NCI-H82 treated with DMSO at 0.1 percent for 48 hours (cell line): ENCODE results near the gene LRCH4.

Experiments used
- DNase-seq: peaks from one replicate; lab custom pipeline; 2025; ENCODE audit not compliant: unreplicated experiment; lab: John Stamatoyannopoulos, UW

Gene LRCH4

DNA sequence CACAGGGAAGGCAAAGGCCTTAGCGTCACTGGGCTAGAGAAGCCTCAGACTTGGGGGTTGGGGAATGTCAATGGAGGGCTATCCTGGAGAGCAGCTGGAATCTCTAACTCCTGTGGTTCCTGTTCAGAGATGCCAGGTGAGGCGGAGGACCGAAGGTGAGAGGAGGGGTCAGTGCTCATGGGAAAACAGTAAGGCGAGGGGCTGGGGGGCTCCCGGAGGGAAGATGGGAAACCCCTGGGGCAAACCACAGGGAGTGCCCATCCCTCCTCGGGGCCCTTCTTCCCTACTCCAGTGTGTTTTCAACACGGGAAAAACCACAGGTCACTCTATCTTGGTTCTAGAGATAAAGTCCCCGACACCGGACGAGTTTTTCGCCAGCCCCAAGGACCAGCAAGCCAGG, 3.3 kb downstream of the LRCH4 start:
- DNase-seq: no peak

GRCh38 chr7:100582041-100582579, 3.8 kb downstream of the LRCH4 start:
- no peak for DNase-seq

GRCh38 chr7:100580466-100581283, 5.3 kb downstream of the LRCH4 start:
- DNase-seq: no peak

DNA sequence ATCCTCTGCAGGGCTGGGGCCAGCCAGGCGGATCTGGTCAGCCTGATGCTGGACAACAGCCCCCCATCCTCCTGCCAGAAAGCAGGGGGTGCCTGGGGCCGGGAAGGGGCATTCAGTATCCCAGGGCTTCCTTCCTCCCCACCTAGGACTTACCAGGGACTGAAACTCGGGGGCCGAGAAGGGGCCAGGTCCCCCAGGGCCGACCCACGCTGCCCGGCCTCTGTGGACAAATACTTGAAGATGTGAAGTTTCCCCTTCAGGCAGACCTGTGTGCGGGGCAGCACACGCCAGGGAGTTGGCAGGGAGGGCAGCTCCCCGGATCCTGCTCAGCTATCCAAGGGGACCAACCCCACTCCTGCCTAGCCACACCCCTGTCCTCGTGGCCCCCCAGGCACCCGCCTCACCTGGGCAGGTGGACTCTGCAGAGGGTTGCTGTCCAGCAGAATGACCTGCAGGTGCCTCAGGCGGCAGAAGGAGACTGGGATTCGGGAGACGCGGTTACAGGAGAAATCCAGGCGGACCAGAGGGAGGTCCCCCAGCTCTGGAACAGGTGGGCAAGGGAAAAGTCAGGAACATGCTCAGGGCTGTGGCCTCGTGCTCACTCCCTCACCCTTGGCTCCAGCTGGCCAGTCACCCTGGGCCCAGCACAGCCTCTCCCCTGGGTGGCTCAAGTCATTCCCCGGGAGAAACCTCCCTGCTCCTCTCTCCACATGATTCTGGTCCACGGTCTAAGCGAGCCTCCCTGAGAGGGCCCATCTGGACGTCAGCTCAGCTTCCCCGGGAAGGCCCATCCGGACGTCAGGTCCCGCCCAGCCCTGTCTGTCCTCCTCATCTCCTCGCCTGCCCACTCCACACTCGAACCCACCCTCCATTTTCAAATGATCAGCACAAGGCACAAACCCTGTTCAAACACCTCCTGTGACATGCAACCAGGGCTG, 7.4 kb downstream of the LRCH4 start:
- no peak for DNase-seq

GRCh38 chr7:100577507-100577906, 8.4 kb downstream of the LRCH4 start:
- no peak for DNase-seq

DNA sequence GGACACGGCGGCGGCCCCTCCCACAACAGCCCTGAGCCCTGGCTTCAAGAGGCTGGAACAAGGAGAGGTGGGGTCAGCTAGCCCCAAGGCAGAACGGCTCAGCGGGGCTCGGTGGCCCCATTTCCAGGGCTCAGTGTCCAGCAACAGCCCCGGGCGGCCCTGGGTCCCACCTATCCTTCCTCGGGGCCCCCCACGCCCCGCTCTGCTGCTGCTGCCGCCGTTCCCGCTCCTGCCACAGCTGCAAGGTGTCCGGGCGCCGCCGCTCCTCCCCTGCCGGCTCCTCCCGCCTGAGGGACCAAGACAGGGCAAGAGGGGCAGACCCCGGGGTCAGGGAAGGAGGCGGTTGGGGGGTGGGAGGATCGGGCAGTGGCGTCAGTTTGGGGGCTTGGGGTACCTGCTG, 8.8 kb downstream of the LRCH4 start:
- no peak for DNase-seq

DNA sequence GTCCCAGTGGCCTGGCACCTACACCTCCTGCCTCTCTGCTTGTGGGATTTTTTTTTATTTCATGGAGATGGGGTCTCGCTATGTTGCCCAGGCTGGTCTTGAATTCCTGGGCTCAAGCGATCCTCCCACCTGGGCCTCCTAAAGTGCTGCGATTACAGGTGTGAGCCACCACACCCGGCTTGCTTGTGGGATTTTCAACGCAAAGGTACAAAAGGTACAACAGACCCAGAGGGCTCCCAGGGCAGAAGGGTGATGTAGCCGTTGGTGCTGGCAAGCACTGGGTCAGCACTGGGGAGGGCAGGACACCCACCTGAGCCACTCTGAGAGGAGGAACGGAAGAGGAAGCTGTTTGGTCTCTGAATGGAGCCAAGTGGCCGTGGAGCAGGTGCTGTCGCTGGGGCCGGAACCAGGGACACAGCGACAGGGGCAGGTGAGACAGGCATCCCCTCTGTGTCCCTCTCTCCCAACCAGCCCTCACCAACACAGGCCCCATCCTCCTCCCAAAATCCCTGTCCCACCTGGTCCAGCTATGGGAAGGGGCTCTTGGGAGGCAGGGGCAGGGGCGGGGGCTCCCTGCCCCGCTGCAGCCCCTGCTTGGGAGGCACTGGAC, 9.4 kb downstream of the LRCH4 start:
- no peak for DNase-seq

DNA sequence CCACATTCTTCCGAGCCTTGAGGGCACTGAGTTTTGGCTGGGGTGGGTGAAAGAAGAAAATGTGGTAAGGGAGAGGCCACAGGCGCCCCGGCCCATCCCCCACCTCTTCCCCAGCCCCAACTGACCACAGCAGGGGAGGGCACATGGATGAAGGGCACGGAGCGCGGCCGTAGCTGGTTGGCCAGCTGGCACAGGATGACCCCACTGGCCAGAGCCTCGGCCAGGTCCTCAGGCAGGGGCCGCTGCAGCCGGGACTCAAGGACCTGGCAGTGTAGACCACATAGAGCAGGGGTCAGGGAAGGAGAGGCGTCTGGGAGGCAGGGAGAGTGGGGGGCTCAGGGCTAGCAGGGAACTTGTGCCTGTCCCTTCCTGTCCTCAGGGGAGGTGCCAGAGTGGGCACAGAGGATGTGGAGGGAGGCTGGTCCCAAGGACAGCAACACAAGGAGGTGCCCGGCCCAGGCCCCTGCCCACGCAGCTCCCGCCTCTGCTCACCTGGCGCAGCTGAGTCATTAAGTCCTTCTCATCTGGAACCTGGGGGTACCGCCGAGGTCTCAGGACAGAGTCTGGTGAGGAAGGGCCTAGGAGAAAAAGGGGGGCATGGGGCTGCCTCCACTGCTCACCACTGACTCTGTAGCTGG, 10.1 kb downstream of the LRCH4 start:
- DNase-seq: no peak

- DNase-seq: no peak
These were observed 10.7 kb downstream of the LRCH4 start for GRCh38 chr7:100575206-100575631.

DNA sequence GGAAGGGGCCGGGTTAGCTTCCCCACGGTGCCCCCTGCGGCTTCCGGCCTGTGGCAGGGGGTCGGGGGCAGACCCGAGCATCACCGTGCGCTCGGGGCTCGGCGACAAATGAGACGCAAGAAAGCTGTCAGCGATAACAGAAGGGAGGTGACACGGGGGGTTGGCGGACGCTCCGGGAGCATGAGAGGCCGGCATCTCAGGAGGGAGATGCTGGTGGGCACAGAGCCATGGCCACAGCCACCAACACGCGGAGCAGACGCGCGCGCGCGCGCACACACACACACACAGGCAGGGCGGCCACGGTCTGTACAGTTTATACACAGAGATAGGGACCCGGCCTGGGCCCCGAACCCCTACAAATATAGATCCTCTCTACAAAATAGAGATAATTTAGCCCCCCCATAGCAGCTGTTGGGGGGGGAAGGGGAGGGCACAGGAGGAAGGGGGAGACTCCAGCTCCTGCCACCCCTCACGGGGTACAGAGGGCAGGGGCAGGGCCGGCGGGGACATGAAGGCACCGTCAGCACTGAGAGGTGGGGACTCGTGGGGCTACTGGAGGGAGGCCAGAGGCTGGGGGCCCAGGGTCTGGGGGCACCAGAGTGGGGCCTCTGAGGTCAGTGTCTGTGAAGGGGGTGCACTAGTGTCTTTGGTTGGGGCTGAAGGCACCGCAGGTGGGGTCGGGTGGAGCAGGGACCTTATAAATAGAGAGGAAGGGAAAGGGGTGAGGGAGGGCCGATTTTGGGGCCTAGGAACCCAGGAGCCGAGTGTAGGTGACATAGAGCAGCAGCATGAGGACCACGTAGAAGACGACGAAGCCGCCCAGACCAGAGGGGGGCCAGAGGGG, 11.3 kb downstream of the LRCH4 start:
- no peak for DNase-seq

- DNase-seq: no peak
These were observed 12.1 kb downstream of the LRCH4 start, which contains the start of gene SAP25 for GRCh38 chr7:100573691-100574361. Gene SAP25, minus strand, starts transcription at chr7:100573900. Its CDS starts 158 bp downstream, at chr7:100573742.

GRCh38 chr7:100572949-100573675, 12.8 kb downstream of the LRCH4 start:
- no peak for DNase-seq

GRCh38 chr7:100572281-100572948, 13.5 kb downstream of the LRCH4 start:
- DNase-seq: no peak

DNA sequence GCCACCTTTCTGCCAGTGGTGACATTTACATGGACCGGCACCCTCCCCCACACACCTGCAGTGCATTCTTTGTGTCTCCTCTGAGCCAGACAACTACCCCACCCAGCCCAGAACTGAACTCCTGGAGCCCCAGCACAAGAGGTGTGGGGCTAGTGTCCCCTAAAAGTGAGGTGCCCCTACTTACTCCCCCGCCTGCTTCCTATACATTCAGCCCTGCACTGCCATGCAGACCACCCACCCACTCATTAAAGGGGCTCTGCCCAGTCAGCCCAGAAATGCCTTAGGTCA, 14.2 kb downstream of the LRCH4 start:
- DNase-seq: no peak

- no peak for DNase-seq
These were observed 14.7 kb downstream of the LRCH4 start for GRCh38 chr7:100570954-100571828.

GRCh38 chr7:100568896-100569844, 16.8 kb downstream of the LRCH4 start:
- peak; percentile 26 for DNase-seq
